GM23338 (cell line): ENCODE data around the gene GADD45GIP1. TPM values are rescaled to one million over a fixed set of nuclear protein-coding genes. Genes with fewer than 3 reads are reported as not detected.

Source experiments
- ATAC-seq: fragments of 200-7000 bp; cut with Tn5 transposase; 3 replicates; pipeline ENCODE4 v1.9.1; 2020
- DNase-seq: peaks from one replicate; pipeline ENCODE4 v3.0.0-alpha.2; 2015; ENCODE audit warnings: low spot score
- H2AFZ ChIP-seq: fragments of 200-600 bp; sonication (generic); 2 replicates; pipeline ENCODE4 v1.8.0; 2016; ENCODE audit warnings: antibody characterized with exemption, mild to moderate bottlenecking, moderate library complexity
- H3F3A ChIP-seq: fragments of 200-600 bp; sonication (generic); replicated peaks from 2 replicates; pipeline ENCODE4 v1.8.0; 2017; ENCODE audit warnings: antibody characterized with exemption, mixed run types, low read depth
- H3K27ac ChIP-seq: fragments of 200-600 bp; sonication (generic); 2 replicates; pipeline ENCODE4 v1.6.1; 2016; ENCODE audit warnings: low read depth
- H3K27me3 ChIP-seq: fragments of 200-600 bp; sonication (generic); 2 replicates; pipeline ENCODE4 v1.8.0; 2016; ENCODE audit warnings: mild to moderate bottlenecking, mixed run types, moderate library complexity; ENCODE audit not compliant: insufficient read depth
- H3K36me3 ChIP-seq: fragments of 200-600 bp; sonication (generic); 2 replicates; pipeline ENCODE4 v1.8.0; 2016; ENCODE audit warnings: mild to moderate bottlenecking; ENCODE audit not compliant: insufficient read depth
- H3K4me1 ChIP-seq: fragments of 200-600 bp; sonication (generic); 2 replicates; pipeline ENCODE4 v1.8.0; 2016; ENCODE audit warnings: mild to moderate bottlenecking, moderate library complexity; ENCODE audit not compliant: insufficient read depth
- H3K4me2 ChIP-seq: fragments of 200-600 bp; sonication (generic); 2 replicates; pipeline ENCODE4 v1.7.1; 2017; ENCODE audit warnings: mixed run types
- H3K4me3 ChIP-seq: fragments of 200-600 bp; sonication (generic); 2 replicates; pipeline ENCODE4 v1.6.1; 2016; ENCODE audit warnings: mixed run types
- H3K79me2 ChIP-seq: fragments of 200-600 bp; sonication (generic); replicated peaks from 2 replicates; pipeline ENCODE4 v1.8.0; 2017; ENCODE audit warnings: mild to moderate bottlenecking; ENCODE audit not compliant: insufficient read depth
- H3K9me2 ChIP-seq: fragments of 200-600 bp; sonication (generic); 2 replicates; pipeline ENCODE4 v1.8.0; 2017; ENCODE audit not compliant: insufficient read depth
- H4K20me1 ChIP-seq: fragments of 200-600 bp; sonication (generic); replicated peaks from 2 replicates; pipeline ENCODE4 v1.8.0; 2017; ENCODE audit warnings: mild to moderate bottlenecking; ENCODE audit not compliant: insufficient read depth
- H3K27ac Mint-ChIP-seq: 2 replicates; pipeline ENCODE4 v1.8.0; 2020; ENCODE audit warnings: inconsistent platforms, mild to moderate bottlenecking, moderate library complexity, mixed read lengths
- H3K27me3 Mint-ChIP-seq: 3 replicates; pipeline ENCODE4 v1.8.0; 2022; ENCODE audit warnings: low read depth, mild to moderate bottlenecking, moderate library complexity, mixed read lengths, inconsistent platforms; ENCODE audit not compliant: insufficient read depth, poor library complexity
- H3K36me3 Mint-ChIP-seq: 3 replicates; pipeline ENCODE4 v1.8.0; 2021; ENCODE audit warnings: low read depth, mild to moderate bottlenecking, inconsistent platforms, moderate library complexity, mixed read lengths
- H3K4me1 Mint-ChIP-seq: 3 replicates; pipeline ENCODE4 v1.8.0; 2020; ENCODE audit warnings: mild to moderate bottlenecking, inconsistent platforms, mixed read lengths
- H3K4me3 Mint-ChIP-seq: 3 replicates; pipeline ENCODE4 v1.8.0; 2021; ENCODE audit warnings: moderate library complexity, mild to moderate bottlenecking, inconsistent platforms, mixed read lengths
- H3K9me3 Mint-ChIP-seq: 3 replicates; pipeline ENCODE4 v1.8.0; 2020; ENCODE audit warnings: moderate library complexity, mild to moderate bottlenecking, inconsistent platforms, mixed read lengths
- CREB1 ChIP-seq: fragments of 250-450 bp; sonication (Bioruptor Pico); IDR thresholded peaks from 2 replicates; pipeline ENCODE4 v1.5.0; 2020; ENCODE audit warnings: low read depth, mild to moderate bottlenecking, moderate library complexity
- EZH2 ChIP-seq: fragments of 200-600 bp; sonication (generic); IDR thresholded peaks from one replicate; pipeline ENCODE4 v1.8.0; 2017; ENCODE audit warnings: antibody characterized with exemption, mild to moderate bottlenecking, low read depth; ENCODE audit not compliant: unreplicated experiment
- EZH2phosphoT487 ChIP-seq: fragments of 200-600 bp; sonication (generic); IDR thresholded peaks from one replicate; pipeline ENCODE4 v1.8.1; 2018; ENCODE audit warnings: antibody characterized with exemption; ENCODE audit not compliant: unreplicated experiment
- JUNB ChIP-seq: IDR thresholded peaks from one replicate; pipeline ENCODE4 v1.6.1; 2016; ENCODE audit warnings: antibody characterized with exemption; ENCODE audit not compliant: unreplicated experiment
- NANOG ChIP-seq: IDR thresholded peaks from 2 replicates; pipeline ENCODE4 v1.6.1; 2016; ENCODE audit warnings: antibody characterized with exemption, borderline replicate concordance
- POLR2AphosphoS5 ChIP-seq: IDR thresholded peaks from 2 replicates; pipeline ENCODE4 v1.6.1; 2016; ENCODE audit warnings: antibody characterized with exemption, low read depth
- REST ChIP-seq: IDR thresholded peaks from one replicate; pipeline ENCODE4 v1.6.1; 2018; ENCODE audit warnings: antibody characterized with exemption; ENCODE audit not compliant: unreplicated experiment
- STAT1 ChIP-seq: IDR thresholded peaks from one replicate; pipeline ENCODE4 v1.6.1; 2016; ENCODE audit warnings: antibody characterized with exemption; ENCODE audit not compliant: unreplicated experiment
- ZNF114 ChIP-seq: fragments of 250-450 bp; sonication (Bioruptor Pico); IDR thresholded peaks from 2 replicates; pipeline ENCODE4 v1.5.0; 2020; ENCODE audit warnings: mild to moderate bottlenecking, moderate library complexity
- ZNF331 ChIP-seq: fragments of 250-450 bp; sonication (Bioruptor Pico); IDR thresholded peaks from 2 replicates; pipeline ENCODE4 v1.5.0; 2020; ENCODE audit warnings: low read depth, mild to moderate bottlenecking, moderate library complexity
- polyA plus RNA-seq: library from polyadenylated mRNA; unstranded; fragments of >200 nt; fragmentation: Nextera tagmentation; extraction: Ambion mirVana; gene quantifications from 2 replicates; pipeline ENCODE4 v1.2.1, GENCODE V29; 2016
- total RNA-seq: library from RNA; depleted of rRNA; stranded (reverse); fragments of >200 nt; shearing (Covaris generic); gene quantifications from 2 replicates; pipeline ENCODE4 v1.2.3, GENCODE V29; 2014
- TF ChIP-seq, protein P1 (sequence below): IDR thresholded peaks from 2 replicates; pipeline ENCODE4 v1.6.1; 2016; ENCODE audit warnings: antibody characterized with exemption
- TF ChIP-seq, protein P2 (sequence below), 2 experiments: fragments of 200-600 bp in 1 of 2; sonication (generic) in 1 of 2; conservative IDR thresholded peaks; 2 replicates each; pipeline versions ENCODE4 v1.5.1 to v1.6.1; 2016 to 2017; ENCODE audit warnings: antibody characterized with exemption in 2 of 2, low read depth in 2 of 2, mild to moderate bottlenecking in 2 of 2, moderate library complexity in 1 of 2
- TF ChIP-seq, protein P3 (sequence below): fragments of 250-450 bp; sonication (Bioruptor Pico); IDR thresholded peaks from 2 replicates; pipeline ENCODE4 v1.5.0; 2020; ENCODE audit warnings: mild to moderate bottlenecking, moderate library complexity

The GADD45GIP1 gene
- total and polyA plus RNA-seq, 2 experiments from 2014 or later = 63.9 to 255 TPM

DNA sequence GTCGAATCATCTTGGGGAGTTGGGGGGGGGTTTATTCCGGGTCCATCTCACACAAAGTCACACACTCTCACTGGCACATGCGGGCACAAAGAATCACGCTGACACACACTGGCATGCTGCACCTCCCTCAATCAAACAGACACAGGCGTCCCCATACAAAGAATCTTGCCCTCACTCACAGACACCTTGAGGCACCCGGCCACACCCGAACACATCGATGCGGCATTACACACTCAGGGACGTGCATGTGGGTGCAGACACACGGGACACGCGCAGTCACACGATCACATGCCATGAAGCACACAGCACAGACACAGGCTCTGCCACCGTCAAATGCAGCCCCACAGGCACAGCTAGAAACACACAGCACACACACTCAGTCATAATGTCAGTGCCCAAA lies 46.1 kb upstream of the GADD45GIP1 start:
- Histone ChIP-seq H3K4me1 (no peaks in the 10 kb centered on the region), H3K36me3 (no peaks in the 10 kb centered on the region), H3K4me2 (no peak overlapping the region), H3K27ac (no peak overlapping the region), H4K20me1 (no peaks in the 10 kb centered on the region; the same call in 1 of the 2 replicates), H3K27me3 (peaks cover 86% of the 10 kb centered on the region), H3K9me2 (no peaks in the 10 kb centered on the region), H3K79me2 (no peaks in the 10 kb centered on the region), H3K4me3 (no peak overlapping the region), H3F3A (no peaks in the 10 kb centered on the region), H2AFZ (no peak overlapping the region)
- H3K4me1 Mint-ChIP-seq = no peaks in the 10 kb centered on the region; the same call in 2 of the 3 replicates
- H3K4me3 Mint-ChIP-seq = no peak overlapping the region
- peaks cover 68% of the 10 kb centered on the region for H3K27me3 Mint-ChIP-seq
- H3K36me3 Mint-ChIP-seq = no peaks in the 10 kb centered on the region; the same call in 2 of the 3 replicates
- no peak for ATAC-seq
- no peaks in the 10 kb centered on the region for H3K9me3 Mint-ChIP-seq
- DNase-seq = no peak
- no peak overlapping the region for H3K27ac Mint-ChIP-seq
- no peak for TF ChIP-seq STAT1
- no peak for TF ChIP-seq REST
- no peak for TF ChIP-seq CREB1 (CRISPR knock-in tag)
- TF ChIP-seq EZH2 = no peak
- TF ChIP-seq NANOG = no peak
- TF ChIP-seq ZNF114 (CRISPR knock-in tag) = no peak
- TF ChIP-seq, protein P1, sequence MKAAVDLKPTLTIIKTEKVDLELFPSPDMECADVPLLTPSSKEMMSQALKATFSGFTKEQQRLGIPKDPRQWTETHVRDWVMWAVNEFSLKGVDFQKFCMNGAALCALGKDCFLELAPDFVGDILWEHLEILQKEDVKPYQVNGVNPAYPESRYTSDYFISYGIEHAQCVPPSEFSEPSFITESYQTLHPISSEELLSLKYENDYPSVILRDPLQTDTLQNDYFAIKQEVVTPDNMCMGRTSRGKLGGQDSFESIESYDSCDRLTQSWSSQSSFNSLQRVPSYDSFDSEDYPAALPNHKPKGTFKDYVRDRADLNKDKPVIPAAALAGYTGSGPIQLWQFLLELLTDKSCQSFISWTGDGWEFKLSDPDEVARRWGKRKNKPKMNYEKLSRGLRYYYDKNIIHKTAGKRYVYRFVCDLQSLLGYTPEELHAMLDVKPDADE = no peak
- TF ChIP-seq POLR2AphosphoS5 = no peak
- no peak for TF ChIP-seq JUNB
- no peak for TF ChIP-seq EZH2phosphoT487
- TF ChIP-seq, protein P2, sequence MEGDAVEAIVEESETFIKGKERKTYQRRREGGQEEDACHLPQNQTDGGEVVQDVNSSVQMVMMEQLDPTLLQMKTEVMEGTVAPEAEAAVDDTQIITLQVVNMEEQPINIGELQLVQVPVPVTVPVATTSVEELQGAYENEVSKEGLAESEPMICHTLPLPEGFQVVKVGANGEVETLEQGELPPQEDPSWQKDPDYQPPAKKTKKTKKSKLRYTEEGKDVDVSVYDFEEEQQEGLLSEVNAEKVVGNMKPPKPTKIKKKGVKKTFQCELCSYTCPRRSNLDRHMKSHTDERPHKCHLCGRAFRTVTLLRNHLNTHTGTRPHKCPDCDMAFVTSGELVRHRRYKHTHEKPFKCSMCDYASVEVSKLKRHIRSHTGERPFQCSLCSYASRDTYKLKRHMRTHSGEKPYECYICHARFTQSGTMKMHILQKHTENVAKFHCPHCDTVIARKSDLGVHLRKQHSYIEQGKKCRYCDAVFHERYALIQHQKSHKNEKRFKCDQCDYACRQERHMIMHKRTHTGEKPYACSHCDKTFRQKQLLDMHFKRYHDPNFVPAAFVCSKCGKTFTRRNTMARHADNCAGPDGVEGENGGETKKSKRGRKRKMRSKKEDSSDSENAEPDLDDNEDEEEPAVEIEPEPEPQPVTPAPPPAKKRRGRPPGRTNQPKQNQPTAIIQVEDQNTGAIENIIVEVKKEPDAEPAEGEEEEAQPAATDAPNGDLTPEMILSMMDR (conservative IDR thresholded peaks at IDR 0.05; ENCODE audit: low read depth in 2 of 2) = no peak
- no peak for TF ChIP-seq ZNF331 (CRISPR knock-in tag)
- TF ChIP-seq, protein P3, sequence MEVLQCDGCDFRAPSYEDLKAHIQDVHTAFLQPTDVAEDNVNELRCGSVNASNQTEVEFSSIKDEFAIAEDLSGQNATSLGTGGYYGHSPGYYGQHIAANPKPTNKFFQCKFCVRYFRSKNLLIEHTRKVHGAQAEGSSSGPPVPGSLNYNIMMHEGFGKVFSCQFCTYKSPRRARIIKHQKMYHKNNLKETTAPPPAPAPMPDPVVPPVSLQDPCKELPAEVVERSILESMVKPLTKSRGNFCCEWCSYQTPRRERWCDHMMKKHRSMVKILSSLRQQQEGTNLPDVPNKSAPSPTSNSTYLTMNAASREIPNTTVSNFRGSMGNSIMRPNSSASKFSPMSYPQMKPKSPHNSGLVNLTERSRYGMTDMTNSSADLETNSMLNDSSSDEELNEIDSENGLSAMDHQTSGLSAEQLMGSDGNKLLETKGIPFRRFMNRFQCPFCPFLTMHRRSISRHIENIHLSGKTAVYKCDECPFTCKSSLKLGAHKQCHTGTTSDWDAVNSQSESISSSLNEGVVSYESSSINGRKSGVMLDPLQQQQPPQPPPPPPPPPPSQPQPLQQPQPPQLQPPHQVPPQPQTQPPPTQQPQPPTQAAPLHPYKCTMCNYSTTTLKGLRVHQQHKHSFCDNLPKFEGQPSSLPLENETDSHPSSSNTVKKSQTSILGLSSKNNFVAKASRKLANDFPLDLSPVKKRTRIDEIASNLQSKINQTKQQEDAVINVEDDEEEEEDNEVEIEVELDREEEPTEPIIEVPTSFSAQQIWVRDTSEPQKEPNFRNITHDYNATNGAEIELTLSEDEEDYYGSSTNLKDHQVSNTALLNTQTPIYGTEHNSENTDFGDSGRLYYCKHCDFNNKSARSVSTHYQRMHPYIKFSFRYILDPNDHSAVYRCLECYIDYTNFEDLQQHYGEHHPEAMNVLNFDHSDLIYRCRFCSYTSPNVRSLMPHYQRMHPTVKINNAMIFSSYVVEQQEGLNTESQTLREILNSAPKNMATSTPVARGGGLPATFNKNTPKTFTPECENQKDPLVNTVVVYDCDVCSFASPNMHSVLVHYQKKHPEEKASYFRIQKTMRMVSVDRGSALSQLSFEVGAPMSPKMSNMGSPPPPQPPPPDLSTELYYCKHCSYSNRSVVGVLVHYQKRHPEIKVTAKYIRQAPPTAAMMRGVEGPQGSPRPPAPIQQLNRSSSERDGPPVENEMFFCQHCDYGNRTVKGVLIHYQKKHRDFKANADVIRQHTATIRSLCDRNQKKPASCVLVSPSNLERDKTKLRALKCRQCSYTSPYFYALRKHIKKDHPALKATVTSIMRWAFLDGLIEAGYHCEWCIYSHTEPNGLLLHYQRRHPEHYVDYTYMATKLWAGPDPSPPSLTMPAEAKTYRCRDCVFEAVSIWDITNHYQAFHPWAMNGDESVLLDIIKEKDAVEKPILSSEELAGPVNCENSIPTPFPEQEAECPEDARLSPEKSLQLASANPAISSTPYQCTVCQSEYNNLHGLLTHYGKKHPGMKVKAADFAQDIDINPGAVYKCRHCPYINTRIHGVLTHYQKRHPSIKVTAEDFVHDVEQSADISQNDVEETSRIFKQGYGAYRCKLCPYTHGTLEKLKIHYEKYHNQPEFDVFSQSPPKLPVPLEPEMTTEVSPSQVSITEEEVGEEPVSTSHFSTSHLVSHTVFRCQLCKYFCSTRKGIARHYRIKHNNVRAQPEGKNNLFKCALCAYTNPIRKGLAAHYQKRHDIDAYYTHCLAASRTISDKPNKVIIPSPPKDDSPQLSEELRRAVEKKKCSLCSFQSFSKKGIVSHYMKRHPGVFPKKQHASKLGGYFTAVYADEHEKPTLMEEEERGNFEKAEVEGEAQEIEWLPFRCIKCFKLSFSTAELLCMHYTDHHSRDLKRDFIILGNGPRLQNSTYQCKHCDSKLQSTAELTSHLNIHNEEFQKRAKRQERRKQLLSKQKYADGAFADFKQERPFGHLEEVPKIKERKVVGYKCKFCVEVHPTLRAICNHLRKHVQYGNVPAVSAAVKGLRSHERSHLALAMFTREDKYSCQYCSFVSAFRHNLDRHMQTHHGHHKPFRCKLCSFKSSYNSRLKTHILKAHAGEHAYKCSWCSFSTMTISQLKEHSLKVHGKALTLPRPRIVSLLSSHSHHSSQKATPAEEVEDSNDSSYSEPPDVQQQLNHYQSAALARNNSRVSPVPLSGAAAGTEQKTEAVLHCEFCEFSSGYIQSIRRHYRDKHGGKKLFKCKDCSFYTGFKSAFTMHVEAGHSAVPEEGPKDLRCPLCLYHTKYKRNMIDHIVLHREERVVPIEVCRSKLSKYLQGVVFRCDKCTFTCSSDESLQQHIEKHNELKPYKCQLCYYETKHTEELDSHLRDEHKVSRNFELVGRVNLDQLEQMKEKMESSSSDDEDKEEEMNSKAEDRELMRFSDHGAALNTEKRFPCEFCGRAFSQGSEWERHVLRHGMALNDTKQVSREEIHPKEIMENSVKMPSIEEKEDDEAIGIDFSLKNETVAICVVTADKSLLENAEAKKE (CRISPR knock-in tag) = no peak
